ENCODE data around the gene ACTR3C. TPM values are rescaled to one million over a fixed set of nuclear protein-coding genes. Genes with fewer than 3 reads are reported as not detected.

ACTR3C gene
- total RNA-seq, 4 donors from 2014 or later = 5.5 to 12.3 (median 9.4) TPM

GRCh38 chr7:150325901-150326300 lies 2.6 kb upstream of the ACTR3C start:
- DNase-seq (ENCODE audit: low spot score in 2 of 2) = peak in 1 of 2 donors; percentile 57
- H3K4me3 ChIP-seq (ENCODE audit: low read depth, poor library complexity, severe bottlenecking) = no peak overlapping the region
- intact Hi-C loops (cut with DNase I; ENCODE audit: low total_unique reads) = no loop called here
- WGBS, 2 donors = 91 to 94% methylated on average over 6 of the region's 6 CpGs
- TF ChIP-seq CTCF (IDR thresholded peaks at IDR 0.05) (no peak), POLR2A (IDR thresholded peaks at IDR 0.05) (no peak)

- intact Hi-C loops (cut with DNase I; ENCODE audit: low total_unique reads) = no loop called here
- TF ChIP-seq CTCF (IDR thresholded peaks at IDR 0.05) (no peak), POLR2A (IDR thresholded peaks at IDR 0.05) (no peak)
- H3K4me3 ChIP-seq (ENCODE audit: low read depth, poor library complexity, severe bottlenecking) = no peak overlapping the region
- peak in 1 of 2 donors; percentile 87 for DNase-seq (ENCODE audit: low spot score in 2 of 2)
- WGBS, 2 donors = 78 to 87% methylated on average over 10 of the region's 10 CpGs
Observed at GRCh38 chr7:150325110-150325611, 1.8 kb upstream of the ACTR3C start.

GRCh38 chr7:150324373-150324961 lies 1.1 kb upstream of the ACTR3C start:
- WGBS, 2 donors = 60 to 65% methylated on average over 12 of the region's 12 CpGs
- TF ChIP-seq POLR2A (IDR thresholded peaks at IDR 0.05) (no peak), CTCF (IDR thresholded peaks at IDR 0.05) (no peak)
- intact Hi-C loops (cut with DNase I; ENCODE audit: low total_unique reads) = no loop called here
- no peak overlapping the region for H3K4me3 ChIP-seq (ENCODE audit: low read depth, poor library complexity, severe bottlenecking)
- DNase-seq (ENCODE audit: low spot score in 2 of 2) = peak in 1 of 2 donors; percentile 83

GRCh38 chr7:150323682-150324372 lies 482 bp upstream of the ACTR3C start:
- WGBS, 2 donors = 11 to 19% methylated on average over 16 of the region's 16 CpGs
- DNase-seq (ENCODE audit: low spot score in 2 of 2) = peak in 1 of 2 donors; percentile 79
- intact Hi-C loops (cut with DNase I; ENCODE audit: low total_unique reads) = no loop called here
- H3K4me3 ChIP-seq (ENCODE audit: low read depth, poor library complexity, severe bottlenecking) = peak overlapping the region; percentile 56
- no peak for TF ChIP-seq POLR2A (IDR thresholded peaks at IDR 0.05)
- no peak for TF ChIP-seq CTCF (IDR thresholded peaks at IDR 0.05)

- peak in 1 of 2 donors; percentile 23 for DNase-seq (ENCODE audit: low spot score in 2 of 2)
- peak overlapping the region; percentile 56 for H3K4me3 ChIP-seq (ENCODE audit: low read depth, poor library complexity, severe bottlenecking)
- 48 to 64% methylated on average over 4 of the region's 4 CpGs for WGBS, 2 donors
- intact Hi-C loops (cut with DNase I; ENCODE audit: low total_unique reads) = no loop called here
- TF ChIP-seq POLR2A (IDR thresholded peaks at IDR 0.05) (no peak), CTCF (IDR thresholded peaks at IDR 0.05) (no peak)
Observed at GRCh38 chr7:150322114-150322832, 1.1 kb downstream of the ACTR3C start.
